ENCODE results near the gene NOC4L.

NOC4L gene

GRCh38 chr12:132170094-132170636 lies 25.9 kb downstream of the NOC4L start:
- Histone ChIP-seq H3K27me3 (ENCODE audit: control insufficient read depth, insufficient read depth, low read length) (peaks cover 5% of the 10 kb centered on the region), H3K9me3 (ENCODE audit: control insufficient read depth, insufficient read depth, low read length) (no peaks in the 10 kb centered on the region), H3K36me3 (ENCODE audit: control insufficient read depth, insufficient read depth, low read length) (no peaks in the 10 kb centered on the region), H3K4me1 (ENCODE audit: control insufficient read depth, insufficient read depth, low read length) (peaks cover 2% of the 10 kb centered on the region), H3K9ac (ENCODE audit: low read depth, low read length) (no peak overlapping the region), H3K4me3 (ENCODE audit: low read depth, low read length) (no peak overlapping the region)

- Histone ChIP-seq H3K9ac (ENCODE audit: low read depth, low read length) (no peak overlapping the region), H3K9me3 (ENCODE audit: control insufficient read depth, insufficient read depth, low read length) (no peaks in the 10 kb centered on the region), H3K27me3 (ENCODE audit: control insufficient read depth, insufficient read depth, low read length) (peaks cover 5% of the 10 kb centered on the region), H3K4me3 (ENCODE audit: low read depth, low read length) (no peak overlapping the region), H3K4me1 (ENCODE audit: control insufficient read depth, insufficient read depth, low read length) (peaks cover 2% of the 10 kb centered on the region), H3K36me3 (ENCODE audit: control insufficient read depth, insufficient read depth, low read length) (no peaks in the 10 kb centered on the region)
Measured at GRCh38 chr12:132170637-132171292, 26.5 kb downstream of the NOC4L start.

- Histone ChIP-seq H3K9ac (ENCODE audit: low read depth, low read length) (no peak overlapping the region), H3K4me1 (ENCODE audit: control insufficient read depth, insufficient read depth, low read length) (peaks cover 2% of the 10 kb centered on the region), H3K36me3 (ENCODE audit: control insufficient read depth, insufficient read depth, low read length) (no peaks in the 10 kb centered on the region), H3K4me3 (ENCODE audit: low read depth, low read length) (no peak overlapping the region), H3K27me3 (ENCODE audit: control insufficient read depth, insufficient read depth, low read length) (peaks cover 5% of the 10 kb centered on the region), H3K9me3 (ENCODE audit: control insufficient read depth, insufficient read depth, low read length) (no peaks in the 10 kb centered on the region)
Measured at GRCh38 chr12:132171293-132171967, 27.2 kb downstream of the NOC4L start.

GRCh38 chr12:132171968-132172521 lies 27.8 kb downstream of the NOC4L start:
- H3K9me3 ChIP-seq (ENCODE audit: control insufficient read depth, insufficient read depth, low read length), result no peaks in the 10 kb centered on the region
- no peak overlapping the region for H3K4me3 ChIP-seq (ENCODE audit: low read depth, low read length)
- H3K4me1 ChIP-seq (ENCODE audit: control insufficient read depth, insufficient read depth, low read length), result peaks cover 2% of the 10 kb centered on the region
- no peaks in the 10 kb centered on the region for H3K36me3 ChIP-seq (ENCODE audit: control insufficient read depth, insufficient read depth, low read length)
- H3K27me3 ChIP-seq (ENCODE audit: control insufficient read depth, insufficient read depth, low read length), result peaks cover 5% of the 10 kb centered on the region
- H3K9ac ChIP-seq (ENCODE audit: low read depth, low read length), result no peak overlapping the region

- Histone ChIP-seq H3K9me3 (ENCODE audit: control insufficient read depth, insufficient read depth, low read length) (no peaks in the 10 kb centered on the region), H3K27me3 (ENCODE audit: control insufficient read depth, insufficient read depth, low read length) (peaks cover 5% of the 10 kb centered on the region), H3K4me1 (ENCODE audit: control insufficient read depth, insufficient read depth, low read length) (peaks cover 2% of the 10 kb centered on the region), H3K36me3 (ENCODE audit: control insufficient read depth, insufficient read depth, low read length) (no peaks in the 10 kb centered on the region), H3K9ac (ENCODE audit: low read depth, low read length) (no peak overlapping the region), H3K4me3 (ENCODE audit: low read depth, low read length) (no peak overlapping the region)
Measured at GRCh38 chr12:132172619-132173018, 28.4 kb downstream of the NOC4L start.

- Histone ChIP-seq H3K9me3 (ENCODE audit: control insufficient read depth, insufficient read depth, low read length) (no peaks in the 10 kb centered on the region), H3K9ac (ENCODE audit: low read depth, low read length) (no peak overlapping the region), H3K4me1 (ENCODE audit: control insufficient read depth, insufficient read depth, low read length) (peaks cover 2% of the 10 kb centered on the region), H3K4me3 (ENCODE audit: low read depth, low read length) (no peak overlapping the region), H3K27me3 (ENCODE audit: control insufficient read depth, insufficient read depth, low read length) (peaks cover 5% of the 10 kb centered on the region), H3K36me3 (ENCODE audit: control insufficient read depth, insufficient read depth, low read length) (no peaks in the 10 kb centered on the region)
Measured at GRCh38 chr12:132173135-132174014, 29.1 kb downstream of the NOC4L start.

GRCh38 chr12:132174015-132174838 lies 30.0 kb downstream of the NOC4L start:
- Histone ChIP-seq H3K9ac (ENCODE audit: low read depth, low read length) (no peak overlapping the region), H3K4me1 (ENCODE audit: control insufficient read depth, insufficient read depth, low read length) (peaks cover 2% of the 10 kb centered on the region), H3K4me3 (ENCODE audit: low read depth, low read length) (no peak overlapping the region), H3K9me3 (ENCODE audit: control insufficient read depth, insufficient read depth, low read length) (no peaks in the 10 kb centered on the region), H3K27me3 (ENCODE audit: control insufficient read depth, insufficient read depth, low read length) (peaks cover 5% of the 10 kb centered on the region), H3K36me3 (ENCODE audit: control insufficient read depth, insufficient read depth, low read length) (no peaks in the 10 kb centered on the region)

GRCh38 chr12:132174839-132175490 lies 30.7 kb downstream of the NOC4L start:
- Histone ChIP-seq H3K36me3 (ENCODE audit: control insufficient read depth, insufficient read depth, low read length) (no peaks in the 10 kb centered on the region), H3K4me1 (ENCODE audit: control insufficient read depth, insufficient read depth, low read length) (peaks cover 2% of the 10 kb centered on the region), H3K9ac (ENCODE audit: low read depth, low read length) (no peak overlapping the region), H3K4me3 (ENCODE audit: low read depth, low read length) (no peak overlapping the region), H3K9me3 (ENCODE audit: control insufficient read depth, insufficient read depth, low read length) (no peaks in the 10 kb centered on the region), H3K27me3 (ENCODE audit: control insufficient read depth, insufficient read depth, low read length) (peaks cover 5% of the 10 kb centered on the region)

- Histone ChIP-seq H3K4me3 (ENCODE audit: low read depth, low read length) (no peak overlapping the region), H3K9ac (ENCODE audit: low read depth, low read length) (no peak overlapping the region), H3K27me3 (ENCODE audit: control insufficient read depth, insufficient read depth, low read length) (peaks cover 5% of the 10 kb centered on the region), H3K4me1 (ENCODE audit: control insufficient read depth, insufficient read depth, low read length) (peaks cover 2% of the 10 kb centered on the region), H3K9me3 (ENCODE audit: control insufficient read depth, insufficient read depth, low read length) (no peaks in the 10 kb centered on the region), H3K36me3 (ENCODE audit: control insufficient read depth, insufficient read depth, low read length) (no peaks in the 10 kb centered on the region)
Measured at GRCh38 chr12:132175496-132176384, 31.5 kb downstream of the NOC4L start.

GRCh38 chr12:132176385-132176919 lies 32.2 kb downstream of the NOC4L start:
- Histone ChIP-seq H3K4me3 (ENCODE audit: low read depth, low read length) (no peak overlapping the region), H3K4me1 (ENCODE audit: control insufficient read depth, insufficient read depth, low read length) (peaks cover 2% of the 10 kb centered on the region), H3K9me3 (ENCODE audit: control insufficient read depth, insufficient read depth, low read length) (no peaks in the 10 kb centered on the region), H3K36me3 (ENCODE audit: control insufficient read depth, insufficient read depth, low read length) (no peaks in the 10 kb centered on the region), H3K9ac (ENCODE audit: low read depth, low read length) (no peak overlapping the region), H3K27me3 (ENCODE audit: control insufficient read depth, insufficient read depth, low read length) (peaks cover 5% of the 10 kb centered on the region)

Measured in iPS-15b (cell line).